ENCODE measurements around the gene MBNL1. TPM values are rescaled to one million over a fixed set of nuclear protein-coding genes. Genes with fewer than 3 reads are reported as not detected.

The MBNL1 gene
- total and polyA plus RNA-seq, 2 of the 4 experiments (the other 2 are of a cell fraction) = 127 to 664 TPM

GRCh38 chr3:152270937-152271336, 2.2 kb downstream of the MBNL1 start:
- in situ Hi-C loops (cut with MboI; ENCODE audit: low sequenced_read_pairs) = no loop called here
- peak overlapping the region; percentile 90 for H3K18ac ChIP-seq (ENCODE audit: low read depth, low read length)
- peak overlapping the region; percentile 38; the same call in 1 of the 2 replicates for H4K5ac ChIP-seq (ENCODE audit: low read depth, low read length)
- H2BK15ac ChIP-seq (ENCODE audit: low read depth, low read length) = peak overlapping the region; percentile 54; the same call in 2 of the 3 replicates
- H4K20me1 ChIP-seq (ENCODE audit: insufficient read depth, low read length) = 0 out of 2 replicates have a peak, but pooled peaks cover 4% of the 10 kb centered on the region
- H2AFZ ChIP-seq (replicated peaks; ENCODE audit: low read length, poor library complexity) = no peak overlapping the region
- peak overlapping the region; percentile 47 to 56; a peak in 3 of 4 replicates for H4K8ac ChIP-seq (ENCODE audit: low read depth in 2 of 2, low read length in 2 of 2)
- WGBS, 2 experiments (ENCODE audit: extremely low coverage in 2 of 2, insufficient read length in 1 of 2) = no CpG with 5 or more reads among the region's 1 CpG
- no peak overlapping the region for H2AK5ac ChIP-seq (ENCODE audit: low read depth, low read length)
- peak overlapping the region; percentile 91; the same call in 1 of the 2 replicates for H3K23ac ChIP-seq (ENCODE audit: low read depth, low read length)
- H3K4me2 ChIP-seq (ENCODE audit: low read depth, low read length) = peak overlapping the region; percentile 98
- peaks cover 0 to 21% of the 10 kb centered on the region in 2 experiments; a peak in 3 of 4 replicates for H3K79me1 ChIP-seq (ENCODE audit: low read depth in 1 of 2, low read length in 2 of 2)
- no peak overlapping the region; the same call in 1 of the 2 replicates for H2BK20ac ChIP-seq (ENCODE audit: low read depth, low read length)
- H3K4ac ChIP-seq (ENCODE audit: low read depth, low read length) = peak overlapping the region; percentile 52; the same call in 1 of the 2 replicates
- intact Hi-C loops (cut with micrococcal nuclease) = loop anchor here (5.0 to 10.0 kb wide), 2 partner anchors 116 to 304 kb away; no protein-coding TSS in a partner anchor
- peak overlapping the region; percentile 55 for H3K56ac ChIP-seq (ENCODE audit: extremely low read depth, insufficient read depth, low read length)
- peak overlapping the region; percentile 88 for H3K4me3 ChIP-seq (ENCODE audit: insufficient read depth, low read depth, low read length)
- peak overlapping the region; percentile 38; the same call in 1 of the 2 replicates for H4K91ac ChIP-seq (ENCODE audit: insufficient read depth, low read depth, low read length)
- H3K4me1 ChIP-seq (ENCODE audit: control insufficient read depth, insufficient read depth, low read length) = peaks cover 9% of the 10 kb centered on the region
- no peak for TF ChIP-seq RAD21 (IDR thresholded peaks at IDR 0.05; ENCODE audit: low read length)
- dilution Hi-C loops (cut with HindIII; ENCODE audit: low sequenced_read_pairs, unreplicated experiment) = no loop called here
- H3K27me3 ChIP-seq (ENCODE audit: control insufficient read depth, insufficient read depth, low read length) = no peaks in the 10 kb centered on the region
- DNase-seq (no peak), ATAC-seq (ENCODE audit: low read depth) (no peak)
- H3K9me1 ChIP-seq (ENCODE audit: insufficient read depth, low read length) = peaks cover 7% of the 10 kb centered on the region
- no TSS peak for BruUV-seq (replicated peaks)
- H3K36me3 ChIP-seq (ENCODE audit: control insufficient read depth, insufficient read depth, low read length) = no peaks in the 10 kb centered on the region
- POLR2A ChIA-PET (ENCODE audit: unreplicated experiment) = no interaction called here
- H3K27ac ChIP-seq (ENCODE audit: insufficient read depth, low read length) = peak overlapping the region; percentile 78; the same call in 1 of the 2 replicates
- H2BK120ac ChIP-seq (ENCODE audit: low read depth, low read length) = peak overlapping the region; percentile 31; the same call in 1 of the 2 replicates
- no peak overlapping the region for H2AK9ac ChIP-seq (replicated peaks; ENCODE audit: low read depth, low read length, poor library complexity)
- H2BK5ac ChIP-seq (ENCODE audit: low read depth, low read length, poor library complexity, severe bottlenecking) = peak overlapping the region; percentile 95
- peak overlapping the region; percentile 99 for H3K9ac ChIP-seq (ENCODE audit: low read depth, low read length)
- no peaks in the 10 kb centered on the region for H3K9me3 ChIP-seq (ENCODE audit: control insufficient read depth, insufficient read depth, low read length)
- CTCF ChIA-PET = no interaction called here
- H3K14ac ChIP-seq (replicated peaks; ENCODE audit: low read depth, low read length) = peak overlapping the region; percentile 79
